ENCODE data around the gene CNPY2.

GRCh38 chr12:56317675-56318074 is 1.9 kb upstream of the CNPY2 start:
- TF ChIP-seq PRPF4 (IDR thresholded peaks at IDR 0.05; ENCODE audit: low read depth, low read length, poor library complexity, severe bottlenecking) (no peak), GABPA (IDR thresholded peaks at IDR 0.05; ENCODE audit: low read depth, low read length) (no peak), GABPA (CRISPR knock-in tag; IDR thresholded peaks at IDR 0.05; ENCODE audit: low read depth) (no peak), CTCF (CRISPR knock-in tag; IDR thresholded peaks at IDR 0.05) (peak; percentile 14; the same call in 1 of the 2 replicates), ZNF484 (CRISPR knock-in tag; IDR thresholded peaks at IDR 0.05; ENCODE audit: borderline replicate concordance, low read depth) (no peak)

All from HepG2 (cell line).